ENCODE results near the gene AGPAT3. TPM values are rescaled to one million over a fixed set of nuclear protein-coding genes. Genes with fewer than 3 reads are reported as not detected.

Gene AGPAT3
- total RNA-seq, 1 donor from 2014 or later = 39.7 TPM

DNA sequence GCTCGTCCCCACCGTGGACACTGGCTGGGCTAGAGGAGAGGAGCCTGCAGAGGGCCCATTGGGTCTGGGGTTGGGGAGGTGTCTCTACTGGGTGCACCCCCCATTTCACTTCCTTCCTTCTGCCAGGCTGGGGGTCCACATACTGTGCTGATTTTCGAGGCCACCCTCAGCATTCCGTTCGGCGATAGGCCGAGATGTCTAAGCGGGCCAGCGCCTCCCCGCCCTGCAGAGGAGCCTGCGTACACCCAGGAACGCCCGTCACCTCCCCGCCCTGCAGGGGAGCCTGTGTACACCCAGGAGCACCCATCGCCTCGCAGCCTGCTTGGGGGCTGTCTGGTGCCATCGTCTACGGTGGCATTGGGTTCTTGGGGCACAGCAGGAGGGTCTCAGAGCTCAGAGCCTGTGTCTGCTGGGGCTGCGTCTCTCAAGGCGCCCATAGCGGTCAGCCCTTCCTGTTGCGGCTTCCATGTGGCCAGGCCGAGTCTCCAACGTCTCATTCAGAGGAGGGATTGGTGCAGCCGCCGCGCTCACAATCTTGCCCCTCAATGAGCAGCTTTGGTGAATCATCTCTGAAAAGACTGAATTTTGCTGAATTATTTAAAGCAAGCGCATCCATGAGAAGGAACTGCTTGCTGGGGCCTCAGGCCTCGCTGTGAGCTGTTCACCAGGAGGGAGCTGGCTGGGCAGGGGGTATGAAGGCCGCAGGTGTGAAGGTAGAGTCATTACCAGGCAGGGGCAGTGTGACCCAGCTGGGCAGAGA is 30.7 kb upstream of the AGPAT3 start:
- no peak for DNase-seq (ENCODE audit: low read depth in 2 of 2)

DNA sequence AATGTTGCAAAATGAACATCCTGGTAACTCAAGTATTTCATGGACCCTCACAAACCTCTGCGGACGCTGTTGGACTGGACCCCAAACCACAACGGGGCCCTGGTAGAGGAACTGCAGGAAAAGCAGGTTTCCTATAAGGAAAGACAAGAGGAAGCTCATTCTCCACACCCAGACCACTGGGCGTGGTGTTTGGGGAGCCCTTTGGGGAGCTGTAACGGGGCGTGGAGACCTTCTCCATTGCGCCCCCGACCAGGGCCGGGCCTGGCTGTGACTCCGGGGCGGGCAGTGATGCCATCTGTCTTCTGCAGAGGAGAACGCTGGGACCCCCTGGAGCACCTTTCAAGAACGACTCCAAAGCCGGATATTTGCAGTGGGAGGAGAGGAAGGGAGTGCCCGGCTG is 30.0 kb upstream of the AGPAT3 start:
- no peak for DNase-seq (ENCODE audit: low read depth in 2 of 2)

DNA sequence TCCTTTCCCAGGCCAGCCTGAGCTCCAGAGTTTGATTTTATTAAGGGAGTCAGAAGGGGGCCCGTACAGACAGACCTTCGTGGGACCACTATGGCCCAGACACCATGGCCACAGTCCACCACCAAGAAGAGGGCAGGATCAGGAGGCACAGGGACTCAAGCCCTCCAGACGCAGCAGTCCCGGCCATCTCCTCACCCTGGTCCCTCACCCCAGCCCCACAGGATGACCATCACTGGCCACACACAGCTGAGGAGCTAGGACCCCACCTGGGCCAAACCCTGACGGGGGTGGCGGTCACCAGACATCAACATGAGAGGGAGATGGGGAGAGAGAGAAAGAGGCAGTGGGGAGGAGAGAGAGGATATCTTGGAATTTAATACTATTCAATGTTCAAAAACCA is 29.2 kb upstream of the AGPAT3 start:
- DNase-seq (ENCODE audit: low read depth in 2 of 2) = no peak

DNA sequence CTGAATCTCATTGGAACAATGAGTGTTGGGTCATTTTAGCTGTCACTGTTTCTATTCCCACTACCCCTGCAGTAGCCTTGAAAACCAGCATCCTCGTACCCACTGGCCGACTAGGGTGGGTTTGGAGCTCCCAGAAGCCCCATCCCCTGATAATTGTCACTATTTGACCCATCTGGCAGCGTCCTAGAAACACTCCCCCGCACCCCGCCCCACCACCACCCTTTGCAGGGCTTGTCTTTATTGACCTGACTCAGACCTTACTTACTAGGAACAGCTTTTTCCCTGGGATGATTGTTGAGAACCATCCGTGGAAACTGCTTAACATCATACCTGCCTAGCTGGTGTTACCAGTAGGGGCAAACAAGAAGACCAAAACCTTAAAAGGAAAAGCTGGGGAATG is 28.4 kb upstream of the AGPAT3 start:
- no peak for DNase-seq (ENCODE audit: low read depth in 2 of 2)

DNA sequence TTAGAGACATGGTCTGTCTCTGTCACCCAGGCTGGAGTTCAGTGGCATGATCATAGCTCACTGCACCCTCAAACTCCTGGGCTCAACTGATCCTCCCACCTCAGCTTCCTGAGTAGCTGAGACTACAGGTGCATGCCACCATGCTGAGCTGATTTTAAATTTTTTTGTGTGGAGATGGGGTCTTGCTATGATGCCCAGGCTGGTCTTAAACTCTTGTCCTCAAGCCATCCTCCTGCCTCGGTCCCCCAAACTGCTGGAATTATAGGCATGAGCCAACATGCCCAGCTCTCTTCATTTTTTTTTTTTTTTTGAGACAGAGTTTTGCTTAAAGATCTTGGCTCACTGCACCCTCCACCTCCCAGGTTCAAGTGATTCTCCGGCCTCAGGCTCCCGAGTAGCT is 24.8 kb upstream of the AGPAT3 start:
- no peak for DNase-seq (ENCODE audit: low read depth in 2 of 2)

DNA sequence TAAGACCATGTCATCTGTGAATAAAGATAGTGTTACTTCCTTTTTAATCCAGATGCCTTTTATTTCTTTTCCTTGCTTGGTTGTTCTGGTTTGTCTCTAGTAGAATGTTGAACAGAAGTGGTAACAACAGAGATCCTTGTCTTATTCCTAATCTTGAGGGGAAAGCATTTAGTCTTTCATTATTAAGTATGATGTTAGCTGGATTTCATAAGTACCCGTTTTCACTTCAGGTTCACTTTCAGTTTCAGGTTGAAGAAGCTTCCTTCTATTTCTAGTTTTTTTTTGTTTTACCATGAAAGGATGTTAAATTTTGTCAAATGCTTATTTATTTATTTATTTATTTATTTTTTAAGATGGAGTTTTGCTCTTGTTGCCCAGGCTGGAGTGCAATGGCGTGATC is 22.3 kb upstream of the AGPAT3 start:
- no peak for DNase-seq (ENCODE audit: low read depth in 2 of 2)

DNA sequence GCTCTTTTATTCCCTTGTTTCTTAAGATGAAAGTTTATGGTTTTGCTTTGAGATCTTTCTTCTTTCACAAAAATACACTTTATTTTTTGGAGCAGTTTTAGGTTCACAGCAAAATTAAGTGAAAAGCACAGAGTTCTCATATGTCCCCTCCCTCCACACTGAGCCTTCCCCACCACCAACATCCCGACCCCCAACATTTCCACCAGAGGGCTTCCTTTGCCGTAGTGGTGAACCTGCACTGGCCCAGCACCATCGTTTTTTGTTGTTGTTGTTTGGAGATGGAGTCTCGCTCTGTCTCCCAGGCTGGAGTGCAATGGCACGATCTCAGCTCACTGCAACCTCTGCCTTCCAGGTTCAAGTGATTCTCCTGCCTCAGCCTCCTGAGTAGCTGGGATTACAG is 20.1 kb upstream of the AGPAT3 start:
- DNase-seq (ENCODE audit: low read depth in 2 of 2) = peak in 1 of 2 donors; percentile 20

DNA sequence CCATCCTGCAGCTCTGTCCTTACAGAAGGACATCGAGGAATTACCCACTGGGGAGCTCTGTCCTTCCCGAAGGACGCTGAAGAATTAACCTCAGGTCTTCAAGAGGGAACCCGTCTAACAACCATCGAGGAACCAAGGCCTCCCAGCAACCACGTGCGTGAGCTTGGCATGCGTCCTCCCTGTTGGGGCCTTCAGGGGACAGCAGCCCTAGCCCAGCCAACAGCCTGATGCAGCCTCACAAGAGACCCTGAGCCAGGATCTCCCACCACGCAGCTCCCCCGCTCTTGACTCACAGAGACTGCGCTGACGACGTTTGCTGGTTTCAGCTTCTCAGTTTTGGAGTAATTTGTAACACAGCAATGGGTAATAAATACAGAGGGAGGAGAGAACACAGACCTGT is 19.6 kb upstream of the AGPAT3 start:
- no peak for DNase-seq (ENCODE audit: low read depth in 2 of 2)

DNA sequence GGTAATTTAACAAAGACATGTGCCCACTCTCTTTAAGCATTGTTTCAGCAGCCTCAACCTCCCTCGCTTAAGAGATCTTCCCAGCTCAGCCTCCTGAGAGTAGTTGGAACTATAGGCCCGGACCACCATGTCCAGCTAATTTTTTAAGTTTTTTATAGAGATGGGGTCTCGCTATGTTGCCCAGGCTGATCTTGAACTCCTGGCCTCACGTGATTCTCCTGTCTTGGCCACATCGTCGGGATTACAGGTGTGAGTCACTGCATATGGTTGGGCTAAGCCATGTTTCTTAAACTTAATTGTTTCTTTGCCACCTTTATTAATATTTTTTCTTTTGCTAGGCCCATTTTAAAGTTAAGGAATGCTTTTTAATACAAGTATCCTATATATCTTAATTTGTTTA is 18.6 kb upstream of the AGPAT3 start:
- no peak for DNase-seq (ENCODE audit: low read depth in 2 of 2)

DNA sequence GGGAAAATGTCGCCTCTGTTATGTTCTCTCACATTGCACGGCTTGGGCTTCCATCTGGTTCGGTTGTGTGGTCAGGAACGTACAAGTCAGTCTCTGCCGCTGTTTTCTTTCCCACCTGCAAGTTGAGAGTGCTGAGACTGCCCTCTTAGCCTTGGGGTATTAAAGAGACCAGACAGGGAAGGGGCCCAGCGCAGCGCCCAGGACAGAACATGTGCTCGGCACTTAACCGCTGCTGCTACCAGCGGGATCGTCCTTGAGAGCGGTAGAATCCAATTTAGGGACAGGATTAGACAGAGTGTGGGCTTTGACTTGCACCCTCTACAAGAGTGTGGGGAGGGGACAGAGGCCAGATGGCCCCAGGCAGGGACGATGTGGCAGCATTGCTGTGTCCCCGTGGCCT is 17.7 kb upstream of the AGPAT3 start:
- no peak for DNase-seq (ENCODE audit: low read depth in 2 of 2)

DNA sequence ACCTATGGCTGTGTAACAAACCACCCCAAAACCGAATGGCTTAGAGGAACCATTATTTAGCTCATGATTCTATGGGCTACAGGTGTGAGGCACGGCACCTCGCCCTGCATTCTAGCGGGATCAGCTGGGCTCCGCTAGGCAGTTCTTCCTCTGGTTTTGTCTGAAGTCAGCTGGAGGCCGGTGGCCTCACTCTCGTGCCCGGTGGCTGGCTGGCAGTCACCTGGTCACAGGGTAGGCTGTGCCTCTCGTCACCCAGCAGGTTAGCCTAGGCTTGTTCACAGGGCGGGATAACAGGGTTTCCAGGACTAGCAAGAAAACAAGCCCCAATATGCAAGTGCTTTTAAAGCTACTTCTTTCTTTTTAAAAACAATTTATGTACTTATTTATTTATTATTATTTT is 16.3 kb upstream of the AGPAT3 start:
- no peak for DNase-seq (ENCODE audit: low read depth in 2 of 2)

DNA sequence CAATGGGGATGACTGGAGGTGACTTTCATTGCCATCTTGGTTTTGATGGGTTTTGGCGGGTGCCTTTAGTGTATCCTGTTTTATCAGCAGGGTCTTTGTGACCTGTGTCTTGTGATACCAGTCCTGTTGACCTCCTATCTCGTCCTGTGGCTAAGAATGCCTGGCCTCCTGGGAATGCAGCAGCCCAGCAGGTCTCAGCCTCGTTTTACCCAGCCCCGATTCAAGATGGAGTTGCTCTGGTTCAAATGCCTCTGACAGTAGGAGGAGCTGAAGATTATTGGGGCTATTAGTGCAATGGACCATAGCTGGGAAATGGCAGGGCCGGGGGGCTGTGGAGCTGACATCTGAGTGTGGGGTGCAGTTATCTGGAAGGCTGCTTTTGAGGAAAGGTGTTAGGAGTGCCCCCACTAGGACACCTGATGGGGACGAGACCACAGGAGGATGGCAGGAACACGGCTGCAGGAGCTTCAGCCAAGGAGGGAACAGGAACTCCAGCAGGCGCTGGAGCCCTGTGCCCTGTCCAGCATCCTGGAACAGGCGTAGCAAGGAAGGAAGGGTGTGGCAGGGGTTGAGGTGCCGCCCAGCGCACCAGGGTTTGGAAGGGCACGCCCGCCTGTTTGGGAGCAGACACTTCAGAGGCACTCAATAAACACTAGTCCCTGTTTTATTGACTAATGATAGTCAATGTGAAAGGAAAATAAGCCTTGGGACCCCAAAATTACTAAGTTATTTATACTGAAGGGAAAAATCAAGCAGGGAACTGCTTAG is 15.3 kb upstream of the AGPAT3 start:
- no peak for DNase-seq (ENCODE audit: low read depth in 2 of 2)

DNA sequence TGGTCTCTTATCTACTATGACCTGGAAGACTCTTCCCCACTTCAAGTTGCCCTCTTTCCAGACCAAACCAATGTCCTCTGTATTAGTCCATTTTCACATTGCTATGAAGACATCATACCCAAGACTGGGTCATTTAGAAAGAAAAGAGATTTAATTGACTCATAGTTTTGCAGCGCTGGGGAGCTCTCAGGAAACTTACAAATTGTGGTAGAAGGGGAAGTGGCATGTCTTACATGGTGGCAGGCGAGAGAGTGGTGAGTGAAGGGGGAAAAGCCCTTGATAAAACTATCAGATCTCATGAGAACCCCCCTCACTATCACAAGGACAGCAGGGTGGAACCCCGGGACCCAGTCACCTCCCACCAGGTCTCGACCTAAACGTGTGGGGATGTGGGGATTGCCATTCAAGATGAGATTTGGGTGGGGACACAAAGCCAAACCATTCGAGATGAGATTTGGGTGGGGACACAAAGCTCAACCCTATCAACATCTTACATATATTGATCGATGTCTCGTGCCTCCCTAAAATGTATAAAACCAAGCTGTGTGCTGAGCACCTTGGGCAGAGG is 14.2 kb upstream of the AGPAT3 start:
- no peak for DNase-seq (ENCODE audit: low read depth in 2 of 2)

DNA sequence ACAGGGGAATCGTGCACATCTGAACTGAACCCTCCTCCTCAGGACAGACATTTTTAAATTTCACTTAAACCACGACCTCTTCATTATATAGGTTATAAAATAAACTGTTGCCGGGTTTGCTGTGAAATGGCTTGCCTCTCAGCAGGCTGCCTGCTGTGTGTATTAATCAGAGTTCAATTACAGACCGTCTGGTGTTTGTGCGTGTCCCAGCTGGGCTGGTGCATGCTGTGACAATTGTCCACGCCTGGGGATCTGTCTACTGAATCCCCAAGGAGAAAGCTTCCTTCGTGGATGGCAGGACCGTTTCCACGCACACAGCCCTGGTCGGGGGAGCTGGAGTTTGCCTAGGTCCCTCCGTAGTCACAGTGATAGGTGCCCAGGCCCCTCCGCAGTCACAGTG is 13.4 kb upstream of the AGPAT3 start:
- no peak for DNase-seq (ENCODE audit: low read depth in 2 of 2)

DNA sequence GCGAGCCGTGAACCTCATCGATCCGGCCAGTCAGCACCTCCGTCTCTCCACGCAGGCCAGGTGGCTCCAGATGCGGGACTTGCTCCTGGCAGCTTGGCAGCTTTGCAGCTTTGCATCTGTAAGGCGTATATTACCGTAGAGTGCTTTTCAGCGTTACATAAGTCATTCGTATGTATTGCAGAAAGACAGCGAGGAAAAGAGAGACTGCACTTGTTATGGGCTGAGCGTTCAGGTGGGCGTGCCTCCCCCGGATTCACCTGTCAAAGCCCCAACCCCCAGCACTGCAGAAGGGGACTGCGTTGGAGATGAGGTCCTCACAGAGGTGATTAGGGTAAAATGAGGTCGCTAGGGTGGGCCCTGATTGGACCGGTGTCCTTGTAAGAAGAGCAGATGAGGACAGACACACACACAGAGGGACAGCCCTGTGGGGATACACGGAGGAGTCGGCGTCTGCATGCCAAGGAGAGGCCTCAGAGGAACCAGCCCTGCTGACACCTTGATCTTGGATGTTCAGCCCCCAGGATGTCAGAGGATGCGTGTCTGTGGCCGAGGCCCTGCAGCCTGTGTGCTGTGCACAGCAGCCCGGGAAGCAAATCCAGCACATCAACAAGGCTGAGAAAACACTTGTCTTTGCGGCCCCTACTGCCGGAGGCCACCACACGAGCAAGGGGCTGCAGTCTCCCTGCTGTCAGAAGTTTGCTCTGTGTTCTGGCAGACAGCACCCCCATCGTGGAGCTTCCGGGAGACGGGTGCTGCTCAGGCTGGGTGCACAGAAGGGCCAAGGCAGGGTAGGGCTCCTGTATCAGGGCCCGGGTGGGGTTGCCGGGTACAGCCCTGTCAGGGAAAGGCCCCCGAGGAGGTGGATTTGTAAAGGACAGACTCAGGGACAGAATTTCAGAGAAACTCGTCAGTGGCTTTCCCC is 10.9 kb upstream of the AGPAT3 start:
- DNase-seq (ENCODE audit: low read depth in 2 of 2) = no peak

DNA sequence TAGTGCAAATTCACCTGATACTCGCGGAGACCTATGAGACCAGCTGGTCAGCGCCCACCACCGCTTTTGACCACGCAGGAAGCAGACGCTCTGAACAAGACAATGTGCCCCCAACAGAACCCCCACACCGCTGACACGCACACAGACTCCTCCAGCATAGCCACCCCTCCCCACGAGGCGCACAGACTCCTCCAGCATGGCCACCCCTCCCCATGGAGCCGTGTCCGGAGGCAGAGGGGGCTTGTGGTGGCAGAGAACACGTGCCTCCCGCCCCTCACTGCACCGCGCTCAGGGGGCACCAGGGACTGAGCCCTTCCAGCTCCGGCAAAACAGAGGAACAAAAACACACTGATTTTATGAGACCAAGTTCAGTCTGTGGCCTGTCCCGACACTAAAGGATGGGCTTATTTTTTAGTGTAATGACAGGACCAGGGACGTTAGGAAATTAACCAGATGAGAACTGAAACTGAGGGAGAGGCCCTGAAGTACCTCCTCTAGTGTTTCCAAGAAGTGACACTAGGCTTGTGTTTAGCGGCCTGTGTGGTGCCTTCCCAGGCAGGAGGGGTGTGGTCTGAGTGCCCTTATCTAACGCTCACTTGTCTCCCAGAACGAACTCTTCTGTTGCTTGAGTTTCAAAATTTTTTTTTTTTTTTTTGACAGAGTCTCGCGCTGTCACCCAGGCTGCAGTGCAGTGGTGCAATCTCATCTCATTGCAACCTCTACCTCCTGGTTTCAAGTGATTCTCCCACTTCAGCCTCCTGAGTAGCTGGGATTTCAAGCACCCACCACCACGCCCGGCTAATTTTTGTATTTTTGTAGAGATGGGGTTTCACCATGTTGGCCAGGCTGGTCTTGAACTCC is 10.0 kb upstream of the AGPAT3 start:
- no peak for DNase-seq (ENCODE audit: low read depth in 2 of 2)

DNA sequence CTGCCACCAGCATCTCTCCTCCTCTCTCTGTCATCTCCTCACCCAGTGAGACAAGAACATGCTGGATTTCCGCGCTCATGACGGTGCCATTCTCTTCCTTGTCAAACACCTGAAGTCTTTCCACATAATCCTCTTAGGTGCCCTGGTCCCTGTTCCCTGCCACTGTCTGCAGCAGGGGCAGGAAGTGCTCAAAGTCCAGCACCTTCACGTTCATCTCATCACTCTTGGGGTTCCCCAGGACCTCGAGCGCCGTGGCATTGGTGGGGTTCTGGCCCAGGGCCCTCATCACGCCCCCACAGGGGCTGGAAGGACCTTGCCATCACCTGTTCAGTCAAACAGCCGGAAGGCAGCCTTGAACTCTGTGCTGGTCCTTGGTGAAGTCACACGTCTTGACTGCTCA is 9.1 kb upstream of the AGPAT3 start:
- DNase-seq (ENCODE audit: low read depth in 2 of 2) = no peak

DNA sequence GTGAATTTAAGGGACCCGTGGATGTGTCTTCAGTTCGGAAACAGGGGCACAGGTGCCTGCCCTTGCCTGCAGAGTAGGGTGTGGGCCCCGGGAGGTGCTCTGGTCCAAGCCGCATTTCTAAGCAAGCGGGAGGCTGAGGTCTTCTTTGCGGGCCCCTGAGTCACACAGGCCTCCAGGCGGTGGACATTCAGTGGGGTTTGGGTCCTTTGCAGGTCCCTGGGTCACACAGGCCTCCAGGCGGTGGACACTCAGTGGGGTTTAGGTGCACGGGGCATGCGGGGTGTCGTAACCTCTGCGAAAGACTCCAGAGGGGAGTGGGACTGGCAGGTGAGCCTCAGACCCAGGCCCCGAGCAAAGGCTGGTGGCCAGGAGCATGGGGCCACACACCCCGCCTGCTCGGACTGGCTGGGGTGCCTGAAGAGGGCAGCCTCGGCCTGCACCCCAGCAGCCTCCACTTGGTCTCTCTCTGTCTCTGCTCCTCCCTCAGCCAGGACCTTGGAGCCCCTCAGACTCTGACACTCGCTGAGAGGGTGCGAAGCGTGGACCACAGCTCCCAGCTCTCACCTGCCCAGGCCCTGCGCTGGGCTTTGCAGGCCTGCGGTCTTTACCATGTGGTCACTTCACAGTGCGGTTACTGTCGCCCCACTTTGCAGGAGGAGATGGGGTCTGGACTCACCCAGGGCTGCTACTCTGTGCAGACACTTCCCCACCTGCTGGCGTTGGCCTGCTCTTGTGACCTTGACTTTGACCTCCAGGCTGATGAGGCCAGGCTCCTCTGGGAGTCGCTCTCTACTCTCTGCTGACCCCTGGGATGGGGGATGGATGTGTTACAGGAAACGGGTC is 6.0 kb upstream of the AGPAT3 start:
- DNase-seq (ENCODE audit: low read depth in 2 of 2) = no peak

DNA sequence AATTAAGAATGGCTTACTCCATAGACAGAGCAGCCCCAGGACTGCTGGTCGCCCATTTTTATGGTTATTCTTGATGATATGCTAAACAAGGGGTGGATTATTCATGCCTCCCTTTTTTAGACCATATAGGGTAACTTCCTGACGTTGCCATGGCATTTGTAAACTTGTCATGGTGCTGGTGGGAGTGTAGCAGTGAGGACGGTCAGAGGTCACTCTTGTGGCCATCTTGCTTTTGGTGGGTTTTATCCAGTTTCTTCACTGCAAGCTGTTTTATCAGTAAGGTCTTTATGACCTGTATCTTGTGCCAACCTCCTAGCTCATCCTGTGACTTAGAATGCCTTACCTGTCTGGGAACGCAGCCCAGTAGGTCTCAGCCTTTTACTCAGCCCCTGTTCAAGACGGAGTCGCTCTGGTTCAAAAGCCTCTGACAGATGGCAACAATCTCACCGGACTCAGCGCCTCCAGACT is 5.2 kb upstream of the AGPAT3 start:
- no peak for DNase-seq (ENCODE audit: low read depth in 2 of 2)

DNA sequence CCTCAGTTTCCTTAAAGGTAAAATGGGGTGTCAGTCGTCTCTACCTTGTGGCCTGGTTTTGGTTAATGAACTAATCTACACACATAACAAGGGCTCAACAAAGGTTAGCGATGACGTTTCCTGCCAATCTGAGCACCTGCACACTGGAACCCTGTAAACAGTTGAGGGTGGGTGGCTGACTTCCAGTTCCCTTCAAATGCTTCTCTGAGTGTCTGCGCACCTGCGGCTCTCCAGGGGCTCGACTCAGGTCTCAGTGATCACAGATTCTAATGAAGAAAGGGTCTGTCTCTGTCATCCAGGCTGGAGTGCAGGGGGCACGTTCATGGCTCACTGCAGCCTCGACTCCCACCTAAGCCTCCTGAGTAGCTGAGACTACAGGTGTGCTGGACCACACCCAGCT is 3.3 kb upstream of the AGPAT3 start:
- DNase-seq (ENCODE audit: low read depth in 2 of 2) = no peak
